ENCODE results near the gene TRIB2.

The TRIB2 gene

DNA sequence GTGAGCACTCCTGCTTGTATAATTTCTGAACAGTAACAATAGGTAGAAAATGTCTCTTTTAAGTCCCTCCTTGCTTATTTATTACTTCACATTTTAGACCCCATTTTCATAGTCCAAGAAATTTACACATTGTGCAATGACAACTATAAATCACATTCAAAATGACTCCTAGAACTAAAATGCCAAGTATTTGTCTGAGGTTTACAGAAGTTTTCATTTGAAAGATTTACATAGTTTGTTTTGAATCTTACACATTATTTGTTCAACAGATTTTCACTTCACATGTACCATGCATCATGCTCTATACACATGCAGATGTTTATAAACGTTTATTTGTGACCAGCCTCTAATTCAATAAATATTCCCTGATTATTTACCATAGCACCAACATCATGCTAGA lies 15.7 kb upstream of the TRIB2 start:
- no peak for DNase-seq (ENCODE audit: extremely low read depth, low read depth)
- TF ChIP-seq, protein P1, sequence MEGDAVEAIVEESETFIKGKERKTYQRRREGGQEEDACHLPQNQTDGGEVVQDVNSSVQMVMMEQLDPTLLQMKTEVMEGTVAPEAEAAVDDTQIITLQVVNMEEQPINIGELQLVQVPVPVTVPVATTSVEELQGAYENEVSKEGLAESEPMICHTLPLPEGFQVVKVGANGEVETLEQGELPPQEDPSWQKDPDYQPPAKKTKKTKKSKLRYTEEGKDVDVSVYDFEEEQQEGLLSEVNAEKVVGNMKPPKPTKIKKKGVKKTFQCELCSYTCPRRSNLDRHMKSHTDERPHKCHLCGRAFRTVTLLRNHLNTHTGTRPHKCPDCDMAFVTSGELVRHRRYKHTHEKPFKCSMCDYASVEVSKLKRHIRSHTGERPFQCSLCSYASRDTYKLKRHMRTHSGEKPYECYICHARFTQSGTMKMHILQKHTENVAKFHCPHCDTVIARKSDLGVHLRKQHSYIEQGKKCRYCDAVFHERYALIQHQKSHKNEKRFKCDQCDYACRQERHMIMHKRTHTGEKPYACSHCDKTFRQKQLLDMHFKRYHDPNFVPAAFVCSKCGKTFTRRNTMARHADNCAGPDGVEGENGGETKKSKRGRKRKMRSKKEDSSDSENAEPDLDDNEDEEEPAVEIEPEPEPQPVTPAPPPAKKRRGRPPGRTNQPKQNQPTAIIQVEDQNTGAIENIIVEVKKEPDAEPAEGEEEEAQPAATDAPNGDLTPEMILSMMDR (IDR thresholded peaks at IDR 0.05; ENCODE audit: low read depth, low read length) = no peak

DNA sequence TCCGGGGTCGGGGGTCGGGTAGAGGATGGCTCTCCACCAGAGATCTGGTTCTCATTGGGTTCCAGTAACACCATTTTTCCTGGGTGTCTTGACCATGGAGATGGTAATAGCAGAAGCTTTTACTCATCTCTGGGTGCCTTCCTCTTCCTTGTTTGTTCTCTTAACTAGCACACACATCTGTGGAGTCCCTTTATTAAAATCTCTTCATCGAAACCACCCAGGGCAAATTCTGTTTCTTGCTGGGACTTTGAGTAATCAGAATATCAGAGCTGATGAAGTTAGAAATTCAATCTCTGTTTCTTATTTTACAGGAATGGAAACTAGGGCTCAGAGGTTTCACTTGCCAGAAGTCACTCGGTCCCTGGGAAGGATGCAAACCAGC lies 15.0 kb upstream of the TRIB2 start:
- DNase-seq (ENCODE audit: extremely low read depth, low read depth) = no peak
- TF ChIP-seq, protein P1 (IDR thresholded peaks at IDR 0.05; ENCODE audit: low read depth, low read length) = no peak

DNA sequence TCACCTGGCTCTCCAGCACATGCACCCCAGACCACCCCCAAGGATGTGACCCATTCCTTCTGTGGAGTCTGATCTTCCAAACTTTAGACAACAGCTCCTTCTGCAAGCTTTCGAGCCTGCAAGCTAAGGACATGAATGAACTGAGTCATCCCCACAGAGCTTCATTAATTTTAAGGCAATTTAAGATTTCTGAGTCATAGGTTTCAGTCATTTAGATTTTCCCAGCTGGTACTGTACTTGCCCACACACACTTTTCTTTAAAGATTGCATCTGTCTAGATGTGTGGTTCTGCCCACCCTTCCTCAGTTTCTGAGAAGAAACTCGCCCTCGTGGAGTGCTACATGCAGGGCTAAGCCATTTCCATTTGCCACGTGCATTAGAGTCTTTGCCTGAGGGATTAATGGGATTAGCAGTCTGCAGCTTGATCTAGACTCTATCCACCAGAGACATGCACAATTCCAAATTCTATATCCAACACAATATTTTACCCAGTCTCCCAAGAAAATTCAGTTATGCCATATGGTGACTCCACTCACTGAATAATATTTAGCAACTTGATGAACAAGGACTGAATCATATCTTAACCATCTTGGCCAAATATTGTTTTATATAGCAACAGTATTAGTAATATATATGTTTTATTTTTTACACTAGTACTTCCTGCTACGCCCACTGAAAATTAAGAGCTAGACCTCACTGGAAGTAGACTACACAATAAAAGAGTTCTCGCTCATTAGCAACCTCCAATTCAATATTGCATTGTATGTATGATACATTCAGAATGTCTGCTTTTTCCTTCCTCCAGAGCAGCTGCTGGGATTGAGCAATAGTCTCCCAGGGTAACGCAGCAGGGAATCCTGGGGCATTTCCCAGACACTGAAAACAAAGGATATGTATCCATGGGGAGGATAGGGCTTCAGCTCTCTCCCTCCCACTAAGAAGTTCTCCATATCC lies 14.3 kb upstream of the TRIB2 start:
- no peak for DNase-seq (ENCODE audit: extremely low read depth, low read depth)
- TF ChIP-seq, protein P1 (IDR thresholded peaks at IDR 0.05; ENCODE audit: low read depth, low read length) = no peak

DNA sequence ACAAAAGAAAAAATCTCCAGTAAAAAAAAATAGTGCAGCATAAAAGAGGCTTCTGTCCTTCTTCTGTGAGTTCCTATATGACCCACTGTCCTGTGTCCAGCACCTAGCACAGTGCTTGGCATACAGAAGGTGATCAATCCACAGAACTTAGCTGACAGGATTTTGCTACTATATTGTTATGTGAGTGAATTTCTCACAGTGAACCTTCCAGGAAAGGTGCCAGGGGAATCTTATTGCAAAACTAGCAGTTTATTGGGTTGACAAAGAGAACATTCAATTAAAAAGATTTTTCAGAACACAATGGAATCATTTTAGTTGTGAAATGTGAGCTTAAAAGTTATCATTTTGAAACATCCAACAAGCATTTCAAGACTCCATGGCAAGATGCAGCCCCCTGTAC lies 12.4 kb upstream of the TRIB2 start:
- DNase-seq (ENCODE audit: extremely low read depth, low read depth) = no peak
- TF ChIP-seq, protein P1 (IDR thresholded peaks at IDR 0.05; ENCODE audit: low read depth, low read length) = no peak

DNA sequence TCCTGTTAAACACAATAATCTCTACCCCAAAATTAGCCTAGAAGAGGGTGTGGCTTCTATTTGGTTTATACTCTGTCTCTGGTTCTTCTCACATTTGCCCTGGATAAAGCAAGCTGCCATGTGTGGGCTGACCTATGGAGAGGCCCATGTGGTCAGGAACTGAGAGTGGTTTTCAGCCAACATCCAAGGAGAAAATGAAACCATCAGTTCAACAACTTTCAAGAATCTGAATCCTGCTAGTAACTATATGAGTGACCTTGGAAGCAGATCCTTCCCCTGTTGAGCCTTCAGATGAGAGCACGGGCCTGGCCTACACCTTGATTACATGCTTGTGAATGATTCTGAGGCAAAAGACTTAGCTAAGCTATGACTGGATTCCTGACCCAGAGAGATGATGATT lies 11.5 kb upstream of the TRIB2 start:
- TF ChIP-seq, protein P1 (IDR thresholded peaks at IDR 0.05; ENCODE audit: low read depth, low read length) = no peak
- DNase-seq (ENCODE audit: extremely low read depth, low read depth) = no peak

DNA sequence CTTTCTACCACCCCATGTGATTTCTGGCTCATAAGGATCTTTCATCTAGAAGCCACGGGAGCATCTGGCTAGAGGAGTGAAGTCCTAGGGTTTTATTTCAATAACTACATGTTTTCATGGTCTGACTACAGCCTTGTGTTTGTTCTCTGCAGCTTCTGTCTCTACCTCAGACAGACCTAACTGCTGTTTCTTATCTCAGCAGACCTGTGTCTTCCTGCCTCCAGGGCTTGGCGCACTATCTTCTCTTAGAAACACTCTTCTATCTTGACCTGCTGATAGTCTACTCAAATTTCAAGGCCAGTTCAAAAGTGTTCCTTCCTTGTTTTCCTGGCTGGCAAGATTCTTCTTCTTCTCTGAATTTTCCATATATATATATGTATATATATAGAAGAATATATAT lies 11.0 kb upstream of the TRIB2 start:
- TF ChIP-seq, protein P1 (IDR thresholded peaks at IDR 0.05; ENCODE audit: low read depth, low read length) = no peak
- DNase-seq (ENCODE audit: extremely low read depth, low read depth) = no peak

DNA sequence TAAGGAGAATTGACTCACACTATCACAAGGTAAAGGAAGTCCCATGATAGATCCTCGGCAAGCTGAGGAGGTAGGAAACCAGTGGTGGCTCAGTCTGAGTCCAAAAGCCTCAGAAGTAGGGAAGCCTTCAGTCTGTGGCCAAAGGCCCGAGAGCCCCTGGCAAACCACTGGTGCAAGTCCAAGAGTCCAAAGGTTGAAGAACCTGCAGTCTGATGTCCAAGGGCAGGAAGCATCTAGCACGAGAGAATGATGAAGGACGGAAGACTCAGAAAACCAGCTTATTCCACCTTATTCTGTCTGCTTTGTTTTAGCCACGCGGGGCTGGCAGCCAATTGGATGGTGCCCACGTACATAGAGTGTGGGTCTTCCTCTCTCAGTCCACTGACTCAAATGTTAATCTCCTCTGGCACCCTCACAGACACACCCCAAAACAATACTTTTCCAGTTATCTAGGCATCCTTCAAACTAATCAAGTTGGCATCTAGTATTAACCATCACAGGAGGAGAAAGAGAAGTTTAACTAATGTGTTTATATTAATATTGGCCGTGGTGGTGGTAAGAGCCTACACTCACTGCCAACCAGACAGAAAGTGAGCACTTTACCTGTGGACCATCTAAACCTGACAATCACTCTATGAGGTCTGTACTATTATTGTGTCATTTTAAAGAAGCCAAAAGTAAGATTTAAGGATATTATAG lies 8.1 kb upstream of the TRIB2 start:
- TF ChIP-seq, protein P1 (IDR thresholded peaks at IDR 0.05; ENCODE audit: low read depth, low read length) = no peak
- DNase-seq (ENCODE audit: extremely low read depth, low read depth) = no peak
